Activated CD8-positive, alpha-beta memory T cell treated with anti-CD3 and anti-CD28 coated beads, Interleukin-2, amount 50 U/mL, for 1 hour (primary cell): ENCODE measurements around the gene PLEKHG4B.

Experiments used
- DNase-seq: peaks from one replicate; pipeline ENCODE4 v3.0.0-alpha.2; 2020; ENCODE audit errors: extremely low read depth

PLEKHG4B gene

DNA sequence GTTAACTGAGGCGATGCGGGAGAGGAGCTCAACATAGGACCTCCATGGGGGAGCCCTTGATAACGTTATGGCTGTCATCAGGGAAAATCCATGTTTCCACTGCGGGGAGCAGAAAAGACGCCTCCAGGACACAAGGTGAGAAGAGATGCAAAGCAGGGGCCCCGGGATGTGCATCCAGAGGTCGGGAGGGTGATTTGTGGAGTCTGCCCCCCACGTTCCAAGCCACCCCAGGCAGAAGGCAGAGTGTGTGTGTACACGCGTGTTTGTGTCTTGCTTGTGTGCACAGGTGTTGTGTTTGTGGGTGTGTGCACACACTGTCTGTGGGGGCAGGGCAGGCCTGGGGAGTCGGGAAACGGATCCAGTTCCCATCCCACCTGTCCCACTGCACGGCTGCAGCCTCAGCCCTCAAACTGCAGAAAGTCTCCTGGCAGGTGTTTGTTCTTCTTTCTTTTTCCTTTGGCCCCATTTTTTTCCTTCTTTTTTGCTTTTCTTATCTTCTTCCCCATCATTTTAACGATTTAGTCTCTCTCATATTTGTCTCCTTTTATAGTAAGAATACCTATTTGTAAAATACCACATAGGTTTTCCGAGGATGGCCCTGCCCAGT, 17.4 kb upstream of the PLEKHG4B start:
- no peak for DNase-seq

DNA sequence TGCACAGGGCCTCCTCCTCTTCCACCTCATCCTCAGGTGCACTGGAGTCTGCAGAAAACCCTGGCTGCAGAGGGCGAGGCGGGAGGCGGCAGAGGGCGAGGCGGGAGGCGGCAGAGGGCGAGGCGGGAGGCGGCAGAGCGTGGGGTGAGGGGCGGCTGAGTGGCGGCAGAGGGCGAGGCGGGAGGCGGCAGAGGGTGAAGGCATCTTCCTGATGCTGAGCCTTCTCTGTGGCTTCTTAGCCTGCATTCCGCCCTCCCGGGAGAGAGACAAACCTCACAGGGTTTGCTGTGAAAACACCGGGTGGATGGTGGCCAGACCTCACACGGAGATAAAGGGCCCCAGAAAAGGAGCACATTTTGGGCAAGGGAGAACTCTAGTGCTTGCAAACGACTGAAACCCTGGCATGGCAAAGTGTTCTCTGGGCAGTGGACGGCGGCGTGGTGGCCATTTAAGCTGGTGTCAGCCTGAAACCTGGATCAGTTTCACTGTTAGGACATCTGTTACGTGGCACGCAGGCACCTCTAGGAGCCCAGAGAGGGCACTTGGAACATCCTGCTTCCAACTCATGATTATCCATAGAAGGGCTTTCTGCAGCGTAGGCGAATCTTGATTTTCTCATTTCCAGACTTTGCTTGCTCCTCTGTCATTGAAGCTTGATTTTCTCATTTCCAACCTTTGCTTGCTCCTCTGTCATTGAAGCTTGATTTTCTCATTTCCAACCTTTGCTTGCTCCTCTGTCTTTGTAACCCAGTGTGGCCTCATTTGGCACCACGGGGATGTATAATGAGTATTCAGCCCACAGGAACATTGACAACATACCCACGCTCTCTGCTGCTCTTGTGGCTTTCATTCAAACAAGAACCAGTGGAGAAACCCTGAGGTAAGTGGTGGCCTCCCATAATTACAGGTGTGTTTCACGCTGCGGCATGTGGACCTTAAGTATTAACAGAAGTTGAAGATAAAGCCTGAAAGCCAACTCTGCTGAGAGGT, 16.3 kb upstream of the PLEKHG4B start:
- DNase-seq: no peak

DNA sequence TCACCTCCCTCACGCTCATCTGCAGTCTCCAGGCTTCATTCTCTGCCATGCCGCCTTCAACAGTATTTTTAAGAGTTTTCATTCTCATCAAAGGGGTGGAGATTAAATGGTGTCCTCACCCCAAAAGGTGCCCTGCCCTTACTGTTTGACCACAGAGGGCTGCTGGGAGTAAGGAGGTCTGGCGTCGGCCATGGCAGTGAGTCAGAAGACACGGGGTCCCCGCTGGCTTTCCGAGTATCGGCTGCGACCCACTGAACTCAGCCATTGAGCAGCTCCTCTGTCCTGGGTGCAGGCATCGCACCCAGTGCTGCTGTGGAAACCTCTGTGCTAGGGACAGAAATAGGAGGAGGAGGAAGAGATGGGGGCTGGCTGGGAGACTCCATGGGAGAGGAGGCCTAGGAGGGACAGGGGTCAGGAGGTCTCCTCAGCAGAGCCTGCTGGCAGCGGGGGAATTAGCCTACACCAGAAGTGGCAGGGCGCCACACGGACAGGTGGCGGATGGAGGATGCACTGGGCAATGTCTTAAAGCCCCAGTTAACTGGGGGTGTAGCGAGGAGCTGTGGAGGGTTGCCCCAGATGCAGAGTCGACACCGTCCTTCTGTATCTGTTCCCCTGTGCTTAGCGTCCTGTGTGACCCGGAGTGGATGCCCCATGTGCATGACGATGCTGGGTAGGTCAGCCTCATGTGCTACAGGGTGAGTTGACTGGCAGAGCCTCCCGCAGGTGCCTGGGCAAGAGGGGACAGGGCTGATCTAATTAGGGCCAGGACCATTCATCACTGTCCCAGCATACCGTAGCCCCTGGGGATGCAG, 15.4 kb upstream of the PLEKHG4B start:
- DNase-seq: no peak

DNA sequence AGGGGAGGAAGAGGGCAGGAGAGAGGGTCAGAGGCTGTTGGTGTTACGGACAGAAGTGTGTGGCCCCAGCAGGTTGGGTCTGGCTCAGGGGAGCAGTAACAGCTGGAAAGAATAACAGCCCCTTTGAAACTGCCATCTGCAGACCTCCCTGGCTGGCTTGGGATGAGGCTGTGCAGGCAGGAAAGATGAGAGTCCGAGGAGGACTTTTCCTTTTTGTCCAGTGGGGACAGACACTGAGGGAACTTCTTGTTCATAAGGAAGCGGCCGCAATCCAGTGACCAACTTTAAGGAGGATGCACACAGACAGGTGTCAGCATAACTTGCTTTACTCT, 14.8 kb upstream of the PLEKHG4B start:
- no peak for DNase-seq

DNA sequence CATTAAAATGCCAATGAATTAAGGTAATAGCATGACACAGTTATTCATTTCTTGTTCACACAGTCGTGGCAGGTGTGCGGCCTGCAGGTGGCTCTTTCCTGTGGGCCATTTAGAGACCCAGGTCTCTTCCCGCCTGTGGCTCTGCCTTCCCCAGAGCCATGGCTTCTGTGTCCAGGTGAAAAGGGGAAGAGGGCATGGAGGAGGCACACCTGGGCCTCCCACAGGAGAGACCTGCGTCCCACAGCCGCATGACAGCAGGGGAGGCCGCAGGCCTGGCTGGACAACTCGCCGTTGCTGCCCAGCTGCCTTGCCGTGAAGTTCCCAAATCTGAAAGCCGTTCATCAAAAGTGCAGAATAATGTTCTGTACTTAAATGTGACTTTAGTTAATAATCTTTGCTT, 14.4 kb upstream of the PLEKHG4B start:
- DNase-seq: no peak

DNA sequence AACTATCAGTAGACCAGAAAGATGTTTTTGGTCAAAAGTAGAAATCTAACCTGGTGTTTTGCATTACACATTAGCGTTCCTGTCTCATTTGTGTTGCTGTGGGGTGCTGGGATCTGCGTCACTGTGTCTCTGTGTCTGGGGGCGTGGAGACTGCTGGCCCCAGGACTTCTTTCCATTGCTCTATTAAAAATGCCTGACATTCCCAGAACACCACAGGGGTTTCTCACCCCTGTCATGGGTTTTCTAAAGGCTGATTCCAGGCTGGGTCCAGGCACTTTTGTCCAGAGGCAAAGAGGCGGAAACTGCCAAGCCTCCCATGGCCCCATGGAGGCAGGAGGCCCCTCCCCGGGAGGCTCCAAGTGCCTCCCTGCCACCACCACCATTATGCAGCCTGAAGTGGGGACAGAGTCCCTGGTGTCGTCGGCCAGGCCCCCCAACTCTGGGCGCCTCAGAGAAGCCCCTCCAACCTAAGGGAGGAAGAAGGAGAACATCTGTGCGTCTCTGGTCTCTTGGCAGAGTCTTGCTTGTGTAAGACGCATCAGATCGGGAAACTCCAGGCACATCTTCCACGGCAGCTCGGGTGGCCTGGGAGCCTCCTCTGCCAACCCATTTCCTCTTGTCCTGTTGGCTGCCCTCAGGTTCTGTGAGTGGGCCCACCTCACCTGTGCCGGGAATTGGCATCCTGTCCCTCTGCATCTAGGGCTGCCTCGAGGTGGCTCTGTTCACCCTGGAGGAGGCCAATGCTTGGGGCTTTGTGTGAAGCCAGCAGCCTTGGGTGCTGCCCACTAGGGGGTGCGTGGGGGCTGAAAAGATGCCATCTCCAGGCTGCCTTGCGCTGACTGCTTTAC, 13.8 kb upstream of the PLEKHG4B start:
- DNase-seq: no peak

DNA sequence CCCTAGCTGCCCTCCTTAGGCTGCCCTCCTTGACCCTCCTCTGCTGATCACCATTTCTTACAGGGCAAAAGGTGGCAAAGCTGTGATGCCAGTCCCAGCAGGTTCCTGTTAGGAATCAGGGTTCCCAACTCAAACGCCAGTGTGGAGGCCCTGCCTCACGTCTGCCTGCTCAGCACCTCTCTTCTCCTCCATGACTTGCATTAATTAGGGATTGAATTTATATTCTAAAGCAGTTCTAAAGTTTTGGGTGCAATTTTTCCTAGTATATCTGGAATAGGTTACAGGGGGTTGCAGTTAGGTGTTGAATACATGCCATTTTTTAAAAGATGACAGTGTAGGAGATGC, 13.2 kb upstream of the PLEKHG4B start:
- DNase-seq: no peak

DNA sequence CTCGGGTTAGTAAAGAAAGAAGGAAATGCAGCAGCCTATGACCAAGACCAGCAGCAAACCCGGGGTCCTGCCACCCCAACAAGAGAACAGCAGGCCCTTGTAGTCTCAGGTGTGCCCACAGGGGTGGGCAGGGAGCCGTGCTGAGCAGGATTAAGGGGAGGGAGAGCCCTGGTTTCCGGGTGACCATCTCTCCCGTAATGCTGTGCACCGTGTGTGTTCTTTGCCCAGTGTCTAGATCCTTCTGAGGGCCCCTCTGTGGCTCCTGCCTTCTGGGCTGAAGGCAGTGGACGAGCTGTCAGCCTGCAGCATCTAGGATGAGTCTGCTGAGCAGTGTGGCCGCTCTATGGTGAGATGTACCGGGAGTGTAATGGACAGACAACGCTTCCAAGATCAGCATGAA, 12.7 kb upstream of the PLEKHG4B start:
- DNase-seq: no peak

DNA sequence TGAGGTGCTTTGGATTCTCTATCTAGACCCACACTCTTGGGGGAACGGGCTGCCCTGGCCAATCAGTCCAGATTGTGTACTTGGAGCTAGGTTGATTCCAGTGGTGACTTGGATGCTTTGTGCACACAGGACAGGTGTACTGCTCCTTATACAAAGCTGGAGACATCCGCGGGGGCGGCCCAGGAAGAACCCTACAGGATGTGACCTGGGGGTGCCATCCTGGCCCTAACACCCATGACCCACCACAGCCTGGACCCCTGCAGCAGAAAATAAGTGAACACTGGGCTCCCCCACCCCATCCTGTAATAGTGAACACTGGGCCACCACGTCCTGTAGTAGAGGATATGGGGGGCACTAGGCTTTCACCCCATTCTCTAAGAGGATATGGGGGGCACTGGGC, 12.1 kb upstream of the PLEKHG4B start:
- no peak for DNase-seq

DNA sequence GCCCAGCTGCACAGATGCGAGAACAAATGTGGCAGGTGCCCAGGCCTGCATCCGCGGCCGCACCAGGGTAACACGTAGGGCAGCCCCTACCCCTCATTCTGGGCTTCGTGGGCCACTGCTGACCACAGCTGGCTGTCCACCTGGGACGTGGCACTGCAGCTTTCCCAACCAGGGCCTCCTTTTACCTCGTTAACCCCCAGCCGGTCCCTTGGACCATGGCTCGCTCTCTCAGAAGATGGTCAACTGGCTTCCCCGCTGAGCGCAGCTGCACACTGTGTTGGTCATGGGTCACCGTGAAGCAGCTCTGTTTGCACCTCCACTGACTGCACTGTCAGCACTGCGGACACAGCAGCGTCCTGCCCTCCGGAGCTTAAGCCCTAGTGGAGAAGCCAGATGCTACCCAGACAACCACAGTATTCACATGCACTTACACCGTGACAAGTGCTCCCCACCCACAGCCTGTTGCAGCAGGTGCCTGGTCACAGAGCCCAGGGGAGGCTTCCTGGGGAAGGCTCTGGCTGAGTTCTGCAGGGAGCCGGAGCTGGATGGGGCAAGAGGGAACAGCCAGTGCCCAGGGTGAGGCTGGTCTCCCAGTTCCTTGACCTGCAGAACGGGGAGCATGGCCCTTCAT, 10.5 kb upstream of the PLEKHG4B start:
- DNase-seq: no peak

DNA sequence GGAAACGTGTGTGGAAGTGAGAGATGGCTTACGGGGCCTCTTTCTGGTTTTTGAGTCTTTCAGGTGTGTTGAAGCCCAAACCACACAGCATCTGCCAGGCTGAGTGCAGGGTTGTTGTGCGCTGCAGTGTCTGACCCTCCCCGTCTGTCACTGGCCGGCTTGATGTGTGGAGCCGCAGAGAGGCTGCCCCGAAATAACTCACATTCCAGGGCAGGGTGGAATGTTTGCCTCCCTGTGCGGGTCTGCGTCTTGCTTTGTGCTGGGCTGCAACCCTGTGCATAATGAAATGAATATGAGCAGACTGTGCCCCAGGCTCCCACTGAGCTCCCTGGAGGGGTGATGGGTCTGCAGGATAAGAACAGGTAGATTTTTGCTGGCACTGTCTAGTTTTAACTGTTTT, 9.9 kb upstream of the PLEKHG4B start:
- no peak for DNase-seq

DNA sequence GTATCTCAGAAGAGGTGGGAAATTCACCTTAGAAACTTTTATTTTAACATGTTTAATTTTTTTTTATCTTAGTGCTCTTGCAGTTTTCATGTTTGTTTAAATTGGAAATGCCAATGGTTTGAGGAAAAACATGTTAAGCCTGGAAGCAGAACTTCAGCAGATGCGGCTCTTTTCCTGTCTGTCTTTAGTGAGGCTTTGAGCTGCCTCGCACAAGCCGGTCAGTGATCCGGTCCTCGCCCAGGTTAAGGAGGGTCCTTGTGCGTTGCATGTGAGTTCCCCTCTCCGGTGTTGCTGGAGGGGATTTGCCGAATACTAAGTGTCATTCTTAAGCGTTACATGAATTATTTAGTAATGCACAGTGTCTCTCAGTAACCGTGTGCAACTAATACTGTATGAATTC, 9.4 kb upstream of the PLEKHG4B start:
- no peak for DNase-seq

DNA sequence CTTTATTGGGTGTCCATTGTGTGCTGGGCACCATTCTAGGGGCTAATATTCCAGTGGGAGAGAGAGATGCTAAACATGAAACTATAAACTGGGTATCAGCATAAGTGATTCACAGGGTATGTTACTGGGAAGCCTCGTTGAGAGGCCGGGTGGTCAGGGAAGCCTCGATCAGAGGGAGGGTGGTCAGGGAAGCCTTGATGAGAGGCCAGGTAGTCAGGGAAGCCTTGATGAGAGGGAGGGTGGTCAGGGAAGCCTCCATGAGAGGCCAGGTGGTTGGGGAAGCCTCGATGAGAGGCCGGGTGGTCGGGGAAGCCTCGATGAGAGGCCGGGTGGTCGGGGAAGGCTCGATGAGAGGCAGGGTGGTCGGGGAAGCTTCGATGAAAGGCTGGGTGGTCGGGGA, 8.9 kb upstream of the PLEKHG4B start:
- no peak for DNase-seq

DNA sequence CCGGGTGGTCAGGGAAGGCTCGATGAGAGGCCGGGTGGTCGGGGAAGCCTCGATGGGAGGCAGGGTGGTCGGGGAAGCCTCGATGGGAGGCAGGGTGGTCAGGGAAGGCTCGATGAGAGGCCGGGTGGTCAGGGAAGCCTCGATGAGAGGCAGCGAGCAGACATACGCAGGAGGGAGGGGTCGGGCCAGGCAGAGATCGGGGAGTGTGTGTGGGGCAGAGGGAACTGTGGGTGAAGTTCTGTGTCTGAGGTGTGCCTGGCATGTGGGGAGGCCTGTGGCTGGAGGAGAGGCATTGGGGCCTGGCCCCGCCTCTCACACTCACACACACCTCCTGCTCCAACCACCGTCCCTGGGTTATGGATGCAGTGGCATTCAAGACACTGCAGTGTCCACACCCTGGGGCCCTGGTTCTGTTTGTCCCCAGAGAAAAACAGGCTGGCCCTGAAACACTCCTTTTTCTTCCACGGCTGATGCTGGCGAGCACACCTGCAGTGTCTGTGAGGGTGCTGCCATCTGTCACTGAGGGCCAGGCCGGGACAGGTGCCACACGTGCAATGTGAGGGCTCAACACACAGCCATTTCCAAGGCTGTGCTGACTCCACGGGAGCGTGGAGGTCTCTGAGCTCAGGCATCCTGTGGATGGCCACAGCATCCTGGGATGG, 6.5 kb upstream of the PLEKHG4B start:
- no peak for DNase-seq

DNA sequence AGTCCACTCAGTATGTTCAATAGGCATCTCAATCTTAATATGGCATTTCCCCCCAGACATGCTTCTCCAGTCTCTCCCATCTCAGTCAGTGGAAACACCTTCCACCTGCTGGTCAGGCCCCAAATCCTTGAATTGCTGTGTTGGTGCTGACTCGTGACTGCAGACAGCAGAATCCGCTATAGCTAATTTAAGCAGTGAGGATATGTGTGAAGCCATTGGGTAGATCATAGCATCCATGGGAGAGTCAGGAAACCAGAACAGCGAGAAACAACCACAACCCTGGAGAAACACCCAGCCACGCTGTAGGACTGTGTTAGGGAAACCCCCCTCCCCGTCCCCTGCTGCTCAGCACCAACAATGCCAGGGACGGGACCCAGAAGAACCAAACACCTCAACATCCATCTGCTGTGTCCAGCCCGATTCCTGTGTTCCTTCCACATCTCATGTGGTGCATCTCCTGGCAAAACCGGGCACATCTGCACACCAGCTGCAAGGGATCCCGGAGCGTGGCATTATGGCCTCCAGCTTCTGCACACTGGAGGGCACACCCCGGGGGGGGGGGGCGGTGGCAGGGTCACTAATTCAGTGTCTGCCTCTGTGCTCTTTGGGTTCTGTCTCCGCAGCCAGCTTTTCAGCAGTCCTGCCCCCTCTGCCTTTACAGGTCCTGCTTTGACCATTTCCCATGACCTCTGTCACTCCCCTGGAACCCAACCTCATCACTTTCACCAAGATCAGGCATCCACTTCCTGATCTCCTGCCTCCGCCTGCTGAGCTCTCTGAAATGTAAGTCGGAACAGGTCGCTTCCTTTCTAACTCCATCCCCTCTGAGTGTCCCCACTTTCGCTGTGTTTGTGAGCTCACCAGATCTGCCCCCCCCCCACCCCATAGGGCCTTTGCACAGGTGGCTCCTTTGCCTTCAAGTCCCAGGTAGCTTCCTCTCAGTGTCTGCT, 2.4 kb upstream of the PLEKHG4B start:
- DNase-seq: no peak

DNA sequence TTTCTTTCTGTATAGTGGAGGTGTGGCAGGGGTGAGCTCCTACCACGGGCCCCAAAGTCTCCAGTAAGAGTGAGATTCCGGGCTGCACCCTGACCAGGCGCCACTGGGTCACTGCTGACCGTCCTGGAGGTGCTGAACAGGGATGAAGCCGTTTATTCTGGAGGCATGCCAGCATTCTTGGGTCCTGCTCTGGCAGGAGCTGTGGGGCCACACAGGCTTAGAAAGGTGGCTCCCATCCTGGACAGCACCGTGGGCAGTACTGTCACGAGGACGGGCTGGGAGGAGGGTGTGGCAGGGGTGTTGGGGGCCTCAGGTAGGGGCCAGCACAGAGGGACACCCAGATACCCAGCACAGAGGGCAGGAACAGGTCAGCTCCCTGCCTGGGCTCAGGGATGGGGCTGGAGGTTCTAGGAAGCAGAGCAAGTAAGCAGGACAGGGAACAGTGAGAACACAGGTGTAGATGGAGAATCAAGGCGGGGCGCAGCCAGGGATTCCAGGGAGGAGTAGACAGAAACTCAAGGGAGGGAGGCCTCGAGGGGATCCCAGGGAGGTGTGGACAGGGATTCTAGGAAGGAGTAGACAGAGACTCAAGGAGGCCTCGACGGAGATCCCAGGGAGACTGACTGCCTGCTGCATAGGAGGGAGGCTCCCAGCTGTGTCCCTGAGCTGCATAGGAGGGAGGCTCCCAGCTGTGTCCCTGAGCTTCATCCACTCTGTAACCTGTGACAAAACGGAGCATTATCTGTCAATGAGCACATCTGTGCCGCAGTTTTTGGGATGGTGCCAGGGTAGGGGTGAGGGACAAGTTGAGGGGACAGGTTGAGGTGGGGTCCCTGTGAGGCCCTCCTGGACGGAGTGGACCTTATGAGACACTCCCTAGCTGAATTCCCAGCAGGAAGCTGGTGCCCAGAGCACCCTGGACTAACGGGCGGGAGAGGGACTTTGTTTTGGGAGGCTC, 1.1 kb upstream of the PLEKHG4B start:
- no peak for DNase-seq

DNA sequence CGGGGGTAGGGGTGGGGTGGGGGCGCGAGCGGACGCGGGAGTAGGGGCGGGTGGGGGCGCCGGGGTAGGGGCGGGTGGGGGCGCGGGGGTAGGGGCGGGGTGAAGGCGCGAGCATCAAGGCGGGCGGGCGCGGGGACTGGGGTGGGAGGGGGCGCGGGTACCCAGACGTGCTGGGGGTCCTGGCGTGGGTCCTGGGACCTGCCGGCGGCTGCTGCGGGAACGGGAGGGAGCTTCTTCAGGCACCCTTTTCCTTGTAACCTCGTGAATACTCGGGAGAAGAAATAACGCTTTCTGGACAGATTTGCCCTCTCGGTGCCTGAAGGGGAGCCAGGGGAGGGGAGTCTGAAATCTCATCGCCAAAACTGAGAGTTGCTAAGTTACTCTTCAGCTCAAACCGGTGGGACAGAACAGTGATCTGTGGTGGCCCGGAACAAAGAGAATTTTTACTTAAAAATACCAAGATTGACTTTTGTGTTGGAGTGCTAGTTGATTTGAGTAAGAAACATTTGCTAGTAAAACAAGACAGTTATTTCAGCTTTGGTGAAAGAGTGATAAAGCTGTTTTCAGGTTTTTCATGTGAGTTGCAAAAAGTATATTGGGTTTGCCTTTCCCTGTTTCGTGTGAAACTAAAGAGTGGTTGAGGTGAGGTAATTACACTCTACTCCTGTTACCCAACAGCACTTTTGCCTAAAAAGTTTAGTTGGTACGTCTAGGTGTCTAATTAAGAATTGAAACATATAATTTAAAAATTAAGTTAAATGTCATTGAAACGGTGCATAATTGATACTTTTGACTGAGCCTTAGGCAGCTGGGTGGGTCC, 643 bp downstream of the PLEKHG4B start:
- no peak for DNase-seq
